ENCODE data around the gene SETDB2. TPM values are rescaled to one million over a fixed set of nuclear protein-coding genes. Genes with fewer than 3 reads are reported as not detected.

SETDB2 gene
- total RNA-seq, 4 donors from 2014 or later, result 2.8 to 11.6 (median 8.8) TPM

GRCh38 chr13:49536144-49536873, 92.2 kb downstream of the SETDB2 start:
- Histone ChIP-seq H3K4me3 (no peak overlapping the region), H3K27ac (no peak overlapping the region), H3K4me1 (peaks cover 0 to 5% (median 2%) of the 10 kb centered on the region in 4 donors), H3K9me3 (no peaks in the 10 kb centered on the region), H3K27me3 (no peaks in the 10 kb centered on the region), H3K36me3 (peaks cover 0 to 13% (median 3%) of the 10 kb centered on the region in 4 donors)
- TF ChIP-seq CTCF (IDR thresholded peaks at IDR 0.05), result no peak
- no peak for TF ChIP-seq POLR2A (IDR thresholded peaks at IDR 0.05)
- TF ChIP-seq POLR2AphosphoS5 (IDR thresholded peaks at IDR 0.05), result no peak
- no peak for TF ChIP-seq EP300 (IDR thresholded peaks at IDR 0.05; ENCODE audit: low read depth)
- in situ Hi-C loops (cut with MboI; ENCODE audit: low pct_ligation_motif_present in 1 of 4, low pct_unique_long_range_greater_than_20kb in 1 of 4, low sequenced_read_pairs in 3 of 4), result no loop called here
- intact Hi-C loops (cut with DNase I; ENCODE audit: low total_unique reads), result no loop called here
- 63 to 85% methylated on average over 6 to 7 of the region's 7 CpGs for WGBS, 2 donors (ENCODE audit: low coverage in 1 of 2)
- DNase-seq, result no peak

GRCh38 chr13:49538404-49538803, 94.3 kb downstream of the SETDB2 start:
- in situ Hi-C loops (cut with MboI; ENCODE audit: low pct_ligation_motif_present in 1 of 4, low pct_unique_long_range_greater_than_20kb in 1 of 4, low sequenced_read_pairs in 3 of 4) (no loop called here), intact Hi-C loops (cut with DNase I; ENCODE audit: low total_unique reads) (no loop called here)
- DNase-seq, result no peak
- TF ChIP-seq POLR2A (IDR thresholded peaks at IDR 0.05) (no peak), CTCF (IDR thresholded peaks at IDR 0.05) (no peak), EP300 (IDR thresholded peaks at IDR 0.05; ENCODE audit: low read depth) (no peak), POLR2AphosphoS5 (IDR thresholded peaks at IDR 0.05) (no peak)
- Histone ChIP-seq H3K4me1 (peaks cover 0 to 3% (median 0%) of the 10 kb centered on the region in 4 donors), H3K27me3 (no peaks in the 10 kb centered on the region), H3K36me3 (peaks cover 0 to 17% (median 3%) of the 10 kb centered on the region in 4 donors), H3K4me3 (no peak overlapping the region), H3K27ac (no peak overlapping the region), H3K9me3 (no peaks in the 10 kb centered on the region)
- WGBS, 2 donors (ENCODE audit: low coverage in 1 of 2), result 69 to 75% methylated on average over 2 of the region's 2 CpGs

GRCh38 chr13:49539313-49539712, 95.2 kb downstream of the SETDB2 start:
- in situ Hi-C loops (cut with MboI; ENCODE audit: low pct_ligation_motif_present in 1 of 4, low pct_unique_long_range_greater_than_20kb in 1 of 4, low sequenced_read_pairs in 3 of 4) (no loop called here), intact Hi-C loops (cut with DNase I; ENCODE audit: low total_unique reads) (no loop called here)
- no peak overlapping the region for H3K4me3 ChIP-seq
- no peaks in the 10 kb centered on the region for H3K27me3 ChIP-seq
- DNase-seq, result no peak
- H3K27ac ChIP-seq, result no peak overlapping the region
- WGBS, 2 donors (ENCODE audit: low coverage in 1 of 2), result 69 to 80% methylated on average over 4 to 5 of the region's 5 CpGs
- no peak for TF ChIP-seq POLR2A (IDR thresholded peaks at IDR 0.05)
- peaks cover 0 to 3% (median 0%) of the 10 kb centered on the region in 4 donors for H3K4me1 ChIP-seq
- H3K9me3 ChIP-seq, result no peaks in the 10 kb centered on the region
- peaks cover 0 to 17% (median 3%) of the 10 kb centered on the region in 4 donors for H3K36me3 ChIP-seq

- in situ Hi-C loops (cut with MboI; ENCODE audit: low pct_ligation_motif_present in 1 of 4, low pct_unique_long_range_greater_than_20kb in 1 of 4, low sequenced_read_pairs in 3 of 4), result no loop called here
- no peak for TF ChIP-seq POLR2AphosphoS5 (IDR thresholded peaks at IDR 0.05)
- TF ChIP-seq EP300 (IDR thresholded peaks at IDR 0.05; ENCODE audit: low read depth), result no peak
- TF ChIP-seq POLR2A (IDR thresholded peaks at IDR 0.05), result no peak
- TF ChIP-seq CTCF (IDR thresholded peaks at IDR 0.05), result no peak
- WGBS, 2 donors (ENCODE audit: low coverage in 1 of 2), result 83 to 94% methylated on average over 3 of the region's 3 CpGs
- Histone ChIP-seq H3K27me3 (no peaks in the 10 kb centered on the region), H3K4me1 (peaks cover 0 to 3% (median 0%) of the 10 kb centered on the region in 4 donors), H3K4me3 (no peak overlapping the region), H3K27ac (no peak overlapping the region), H3K36me3 (peaks cover 0 to 17% (median 3%) of the 10 kb centered on the region in 4 donors), H3K9me3 (no peaks in the 10 kb centered on the region)
- intact Hi-C loops (cut with DNase I; ENCODE audit: low total_unique reads), result no loop called here
- DNase-seq, result no peak
Observed at GRCh38 chr13:49539746-49540145, 95.7 kb downstream of the SETDB2 start.
